ENCODE results near the gene LDLRAD3. TPM values are rescaled to one million over a fixed set of nuclear protein-coding genes. Genes with fewer than 3 reads are reported as not detected.

The LDLRAD3 gene
- total RNA-seq, 1 donor from 2014 or later: 8.6 TPM

DNA sequence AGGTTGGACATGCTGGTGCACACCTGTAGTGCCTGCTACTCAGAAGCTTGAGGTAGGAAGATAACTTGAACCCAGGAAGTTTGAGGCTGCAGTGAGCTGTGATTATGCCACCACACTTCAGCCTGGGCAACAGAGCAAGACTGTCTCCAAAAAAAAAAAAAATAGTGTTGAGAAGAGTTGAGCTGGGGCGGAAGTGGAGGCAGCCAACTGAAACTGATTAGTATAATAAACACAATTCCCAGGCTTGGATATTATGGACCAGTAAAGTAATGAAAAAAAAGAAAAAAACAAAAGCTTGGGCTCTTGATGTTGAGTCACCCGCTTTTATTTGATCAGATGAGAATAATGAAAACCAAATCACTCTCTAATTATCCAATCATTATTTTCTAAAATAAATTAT, 21.0 kb downstream of the LDLRAD3 start:
- Mint-ChIP-seq H3K27ac (ENCODE audit: unreplicated experiment) (no peak overlapping the region), H3K27me3 (ENCODE audit: low read depth) (no peaks in the 10 kb centered on the region), H3K9me3 (ENCODE audit: low read depth) (peaks cover 3% of the 10 kb centered on the region), H3K4me1 (ENCODE audit: low read depth) (peaks cover 10% of the 10 kb centered on the region), H3K36me3 (ENCODE audit: low read depth) (no peaks in the 10 kb centered on the region), H3K4me3 (ENCODE audit: unreplicated experiment) (no peak overlapping the region)
- DNase-seq (ENCODE audit: low spot score): no peak
- TF ChIP-seq, protein P1, sequence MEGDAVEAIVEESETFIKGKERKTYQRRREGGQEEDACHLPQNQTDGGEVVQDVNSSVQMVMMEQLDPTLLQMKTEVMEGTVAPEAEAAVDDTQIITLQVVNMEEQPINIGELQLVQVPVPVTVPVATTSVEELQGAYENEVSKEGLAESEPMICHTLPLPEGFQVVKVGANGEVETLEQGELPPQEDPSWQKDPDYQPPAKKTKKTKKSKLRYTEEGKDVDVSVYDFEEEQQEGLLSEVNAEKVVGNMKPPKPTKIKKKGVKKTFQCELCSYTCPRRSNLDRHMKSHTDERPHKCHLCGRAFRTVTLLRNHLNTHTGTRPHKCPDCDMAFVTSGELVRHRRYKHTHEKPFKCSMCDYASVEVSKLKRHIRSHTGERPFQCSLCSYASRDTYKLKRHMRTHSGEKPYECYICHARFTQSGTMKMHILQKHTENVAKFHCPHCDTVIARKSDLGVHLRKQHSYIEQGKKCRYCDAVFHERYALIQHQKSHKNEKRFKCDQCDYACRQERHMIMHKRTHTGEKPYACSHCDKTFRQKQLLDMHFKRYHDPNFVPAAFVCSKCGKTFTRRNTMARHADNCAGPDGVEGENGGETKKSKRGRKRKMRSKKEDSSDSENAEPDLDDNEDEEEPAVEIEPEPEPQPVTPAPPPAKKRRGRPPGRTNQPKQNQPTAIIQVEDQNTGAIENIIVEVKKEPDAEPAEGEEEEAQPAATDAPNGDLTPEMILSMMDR (IDR thresholded peaks at IDR 0.05): no peak

DNA sequence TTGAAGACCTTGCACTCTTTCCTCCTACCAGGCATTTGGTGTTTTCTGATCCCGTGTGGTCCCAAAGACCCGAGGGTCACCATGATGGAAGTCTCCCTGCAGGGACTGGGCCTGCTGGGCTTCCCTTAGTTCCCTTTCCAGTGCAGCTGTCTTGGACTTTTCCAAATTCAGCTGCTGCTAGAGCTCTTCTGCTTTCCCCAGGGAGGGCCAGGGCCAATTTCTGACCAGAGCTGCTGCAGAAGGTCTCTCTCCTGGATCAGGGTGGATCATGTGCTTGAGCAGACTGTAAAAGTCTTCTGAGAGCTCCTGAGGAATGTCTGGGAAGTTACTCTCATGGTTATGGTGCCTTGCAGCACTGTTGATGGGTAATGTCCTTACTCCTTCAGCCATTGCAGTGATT, 23.2 kb downstream of the LDLRAD3 start:
- H3K9me3 Mint-ChIP-seq (ENCODE audit: low read depth): peaks cover 3% of the 10 kb centered on the region
- TF ChIP-seq, protein P1 (IDR thresholded peaks at IDR 0.05): no peak
- no peak overlapping the region for H3K27ac Mint-ChIP-seq (ENCODE audit: unreplicated experiment)
- no peaks in the 10 kb centered on the region for H3K36me3 Mint-ChIP-seq (ENCODE audit: low read depth)
- H3K4me1 Mint-ChIP-seq (ENCODE audit: low read depth): peaks cover 10% of the 10 kb centered on the region
- H3K27me3 Mint-ChIP-seq (ENCODE audit: low read depth): no peaks in the 10 kb centered on the region
- no peak overlapping the region for H3K4me3 Mint-ChIP-seq (ENCODE audit: unreplicated experiment)
- DNase-seq (ENCODE audit: low spot score): no peak

DNA sequence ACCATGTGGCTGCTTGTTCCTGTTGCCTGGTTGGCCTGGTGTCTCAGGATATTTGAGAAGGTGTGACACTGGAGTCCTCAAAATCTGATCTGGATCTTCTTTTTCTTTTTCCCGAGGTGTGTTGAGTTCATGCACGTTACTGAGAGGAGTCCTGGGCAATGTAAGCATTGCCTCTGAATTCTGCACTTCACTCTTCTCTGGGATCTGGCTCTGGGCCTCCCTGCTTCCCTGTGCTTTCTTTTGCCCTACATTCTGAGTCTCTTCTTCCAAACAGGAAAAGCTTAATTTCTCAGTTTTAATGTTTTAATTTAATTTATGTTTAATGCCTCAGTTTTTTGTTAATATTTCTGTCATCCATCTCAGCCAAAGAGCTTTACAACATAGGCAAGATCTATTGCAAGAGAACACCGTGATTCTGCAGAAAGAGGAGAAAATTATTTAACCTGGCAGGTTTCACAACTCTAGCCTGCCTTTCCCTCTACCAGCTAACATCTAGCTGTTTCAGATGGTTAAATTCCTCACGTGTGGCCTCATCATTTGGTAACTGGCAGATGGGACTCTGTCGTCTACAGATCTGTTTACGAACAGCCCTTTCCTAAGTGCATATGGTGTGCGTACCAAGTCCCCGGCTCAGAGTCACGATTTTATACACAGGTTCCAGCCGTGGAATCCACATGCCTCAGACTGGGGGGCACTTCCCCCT, 24.7 kb downstream of the LDLRAD3 start:
- H3K4me1 Mint-ChIP-seq (ENCODE audit: low read depth): peaks cover 9% of the 10 kb centered on the region
- no peak overlapping the region for H3K4me3 Mint-ChIP-seq (ENCODE audit: unreplicated experiment)
- no peak overlapping the region for H3K27ac Mint-ChIP-seq (ENCODE audit: unreplicated experiment)
- H3K27me3 Mint-ChIP-seq (ENCODE audit: low read depth): no peaks in the 10 kb centered on the region
- no peaks in the 10 kb centered on the region for H3K36me3 Mint-ChIP-seq (ENCODE audit: low read depth)
- TF ChIP-seq, protein P1 (IDR thresholded peaks at IDR 0.05): no peak
- H3K9me3 Mint-ChIP-seq (ENCODE audit: low read depth): no peaks in the 10 kb centered on the region
- no peak for DNase-seq (ENCODE audit: low spot score)

DNA sequence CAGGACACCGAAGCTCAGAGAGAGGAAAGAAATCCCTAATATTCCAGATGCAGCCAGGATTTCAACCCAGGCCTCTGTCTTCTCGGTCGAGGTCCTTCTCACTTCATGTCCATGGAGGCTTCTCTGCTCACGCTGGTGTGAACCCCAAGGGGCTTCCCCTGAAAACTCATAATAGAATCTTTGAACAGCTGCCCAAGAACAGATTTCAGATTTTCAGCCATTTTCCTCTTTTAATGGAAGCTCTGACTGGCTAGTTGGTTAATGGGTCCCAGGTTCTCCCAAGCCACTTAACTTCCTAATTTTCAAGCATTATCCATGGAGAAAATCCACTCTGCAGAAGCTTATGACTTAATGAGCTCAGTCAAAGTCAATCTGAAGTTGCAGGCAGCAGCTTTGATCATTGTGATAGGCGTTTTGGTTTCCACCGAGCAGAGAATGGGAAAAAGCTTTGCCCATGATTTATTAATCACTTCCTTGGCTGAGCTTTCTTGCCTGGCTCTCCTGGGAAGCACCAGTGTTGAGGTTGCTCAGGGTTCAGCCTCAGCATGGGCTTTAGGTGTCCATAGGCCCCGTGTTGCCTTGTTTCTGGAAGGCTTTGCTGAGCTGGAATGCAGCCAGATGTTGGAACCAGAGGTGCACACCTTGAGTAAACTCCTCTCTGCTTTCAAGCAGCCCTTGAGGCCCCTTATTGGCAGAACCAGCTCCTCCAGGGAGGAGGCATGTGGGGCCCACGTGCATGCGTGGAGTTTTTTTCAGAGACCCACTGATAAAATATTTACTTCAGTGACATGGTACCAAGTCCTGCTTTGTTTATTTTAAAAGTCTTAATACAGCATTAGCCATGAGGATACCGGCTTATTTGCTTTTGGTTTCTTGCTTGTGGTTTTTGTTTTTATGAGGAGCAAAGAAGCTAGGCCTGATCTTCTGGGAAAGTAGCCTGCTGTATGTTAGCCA, 25.5 kb downstream of the LDLRAD3 start:
- TF ChIP-seq, protein P1 (IDR thresholded peaks at IDR 0.05): no peak
- no peak overlapping the region for H3K27ac Mint-ChIP-seq (ENCODE audit: unreplicated experiment)
- peaks cover 1% of the 10 kb centered on the region for H3K4me1 Mint-ChIP-seq (ENCODE audit: low read depth)
- no peaks in the 10 kb centered on the region for H3K27me3 Mint-ChIP-seq (ENCODE audit: low read depth)
- peaks cover 8% of the 10 kb centered on the region for H3K9me3 Mint-ChIP-seq (ENCODE audit: low read depth)
- H3K4me3 Mint-ChIP-seq (ENCODE audit: unreplicated experiment): no peak overlapping the region
- DNase-seq (ENCODE audit: low spot score): no peak
- peaks cover 3% of the 10 kb centered on the region for H3K36me3 Mint-ChIP-seq (ENCODE audit: low read depth)

DNA sequence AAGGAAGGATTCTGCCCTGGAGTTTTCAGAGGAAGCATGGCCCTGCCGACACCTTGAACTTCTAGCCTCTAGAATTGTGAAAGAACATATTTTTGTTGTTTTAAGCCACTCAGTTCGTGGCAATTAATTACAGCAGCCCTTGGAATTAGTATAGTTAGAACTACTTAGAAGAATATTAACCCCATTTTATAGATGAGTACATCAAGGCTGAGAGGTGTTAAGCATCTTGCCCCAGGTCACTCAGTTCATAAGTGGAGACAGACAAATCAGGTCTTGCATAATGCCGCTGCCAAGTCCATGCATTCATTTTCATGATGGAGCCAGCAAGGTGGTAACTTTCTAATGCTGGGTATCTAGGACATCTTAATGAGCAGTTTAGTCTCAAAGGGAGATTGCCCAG, 26.6 kb downstream of the LDLRAD3 start:
- TF ChIP-seq, protein P1 (IDR thresholded peaks at IDR 0.05): no peak

More for the DNA sequence above, 26.6 kb downstream of the LDLRAD3 start:
- Mint-ChIP-seq H3K4me1 (ENCODE audit: low read depth) (no peaks in the 10 kb centered on the region), H3K36me3 (ENCODE audit: low read depth) (peaks cover 3% of the 10 kb centered on the region), H3K27me3 (ENCODE audit: low read depth) (no peaks in the 10 kb centered on the region), H3K9me3 (ENCODE audit: low read depth) (peaks cover 10% of the 10 kb centered on the region), H3K27ac (ENCODE audit: unreplicated experiment) (no peak overlapping the region), H3K4me3 (ENCODE audit: unreplicated experiment) (no peak overlapping the region)
- no peak for DNase-seq (ENCODE audit: low spot score)
